GM10266 (cell line): ENCODE measurements around the gene RNF25.

ENCODE experiments used
- DNase-seq: peaks from one replicate; pipeline ENCODE4 v3.0.0; 2012; ENCODE audit errors: extremely low spot score
- TF ChIP-seq, protein P1 (sequence below): IDR thresholded peaks from 2 replicates; pipeline ENCODE4 v1.5.1; 2012; ENCODE audit warnings: mild to moderate bottlenecking, low read depth; ENCODE audit not compliant: control insufficient read depth, insufficient read depth; ENCODE audit errors: missing control alignments

Gene RNF25

DNA sequence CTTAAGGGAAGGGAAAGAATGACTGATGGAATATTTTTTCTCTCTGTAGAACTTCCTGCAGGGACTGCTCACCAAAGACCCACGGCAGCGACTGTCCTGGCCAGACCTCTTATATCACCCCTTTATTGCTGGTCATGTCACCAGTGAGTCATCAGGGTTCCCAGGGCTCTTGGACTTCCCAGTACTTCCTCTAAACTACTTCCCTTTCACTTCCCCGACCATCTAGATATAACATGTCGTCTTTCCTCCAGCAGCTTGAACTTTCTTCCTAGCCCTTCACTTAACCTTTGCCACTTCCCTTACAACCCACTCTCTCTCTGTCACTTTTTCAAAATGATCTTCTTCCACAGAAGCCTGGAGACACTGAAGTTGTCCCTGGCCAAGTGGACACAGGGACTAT, 7.3 kb upstream of the RNF25 start:
- DNase-seq, result no peak
- TF ChIP-seq, protein P1, sequence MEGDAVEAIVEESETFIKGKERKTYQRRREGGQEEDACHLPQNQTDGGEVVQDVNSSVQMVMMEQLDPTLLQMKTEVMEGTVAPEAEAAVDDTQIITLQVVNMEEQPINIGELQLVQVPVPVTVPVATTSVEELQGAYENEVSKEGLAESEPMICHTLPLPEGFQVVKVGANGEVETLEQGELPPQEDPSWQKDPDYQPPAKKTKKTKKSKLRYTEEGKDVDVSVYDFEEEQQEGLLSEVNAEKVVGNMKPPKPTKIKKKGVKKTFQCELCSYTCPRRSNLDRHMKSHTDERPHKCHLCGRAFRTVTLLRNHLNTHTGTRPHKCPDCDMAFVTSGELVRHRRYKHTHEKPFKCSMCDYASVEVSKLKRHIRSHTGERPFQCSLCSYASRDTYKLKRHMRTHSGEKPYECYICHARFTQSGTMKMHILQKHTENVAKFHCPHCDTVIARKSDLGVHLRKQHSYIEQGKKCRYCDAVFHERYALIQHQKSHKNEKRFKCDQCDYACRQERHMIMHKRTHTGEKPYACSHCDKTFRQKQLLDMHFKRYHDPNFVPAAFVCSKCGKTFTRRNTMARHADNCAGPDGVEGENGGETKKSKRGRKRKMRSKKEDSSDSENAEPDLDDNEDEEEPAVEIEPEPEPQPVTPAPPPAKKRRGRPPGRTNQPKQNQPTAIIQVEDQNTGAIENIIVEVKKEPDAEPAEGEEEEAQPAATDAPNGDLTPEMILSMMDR, result no peak

- TF ChIP-seq, protein P1, result no peak
- no peak for DNase-seq
These were observed 627 bp downstream of the RNF25 start for GRCh38 chr2:218671097-218671653.

GRCh38 chr2:218664653-218665052, 7.1 kb downstream of the RNF25 start:
- TF ChIP-seq, protein P1, result no peak
- DNase-seq, result no peak

DNA sequence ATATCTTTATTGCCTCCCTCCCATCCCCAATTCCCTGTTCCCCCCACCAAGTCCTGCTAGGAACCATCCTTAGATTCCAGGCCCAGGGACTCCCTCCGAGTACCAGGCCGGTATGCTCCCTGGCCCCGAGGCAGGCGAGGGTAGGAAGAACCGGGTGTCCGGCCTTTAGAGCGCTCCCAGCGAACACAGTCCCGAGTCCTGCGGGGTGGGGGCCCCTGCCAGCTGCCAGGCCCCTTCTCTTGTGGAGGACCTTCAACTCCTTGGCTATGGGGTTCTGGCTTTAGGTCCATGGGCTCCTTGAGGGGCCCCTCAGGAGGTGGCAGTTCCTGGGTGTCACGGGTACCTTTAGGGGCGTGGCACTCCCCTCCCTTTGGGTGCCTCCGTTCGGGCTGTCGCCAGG, 7.9 kb downstream of the RNF25 start:
- TF ChIP-seq, protein P1, result no peak
- no peak for DNase-seq

- TF ChIP-seq, protein P1, result no peak
- DNase-seq, result no peak
These were observed 9.0 kb downstream of the RNF25 start for GRCh38 chr2:218662827-218663226.

DNA sequence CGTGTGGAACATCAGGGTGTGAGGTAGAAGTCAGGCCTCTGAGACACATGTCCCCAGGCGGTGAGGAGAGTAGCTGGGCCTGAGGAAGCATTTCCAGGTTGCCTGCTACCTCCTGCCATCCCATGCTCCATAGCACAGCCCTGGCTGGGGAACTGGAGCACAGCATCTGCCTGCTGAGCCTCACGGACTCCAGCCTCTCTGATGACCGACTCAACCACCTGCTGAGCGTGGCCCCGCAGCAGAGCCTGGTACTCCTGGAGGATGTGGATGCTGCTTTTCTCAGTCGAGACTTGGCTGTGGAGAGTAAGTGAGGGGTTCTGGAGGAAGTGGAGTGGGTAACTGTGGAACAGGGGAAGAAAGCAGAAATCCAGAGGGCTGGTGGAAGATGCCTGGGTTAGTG, 9.4 kb downstream of the RNF25 start:
- TF ChIP-seq, protein P1, result no peak
- no peak for DNase-seq

DNA sequence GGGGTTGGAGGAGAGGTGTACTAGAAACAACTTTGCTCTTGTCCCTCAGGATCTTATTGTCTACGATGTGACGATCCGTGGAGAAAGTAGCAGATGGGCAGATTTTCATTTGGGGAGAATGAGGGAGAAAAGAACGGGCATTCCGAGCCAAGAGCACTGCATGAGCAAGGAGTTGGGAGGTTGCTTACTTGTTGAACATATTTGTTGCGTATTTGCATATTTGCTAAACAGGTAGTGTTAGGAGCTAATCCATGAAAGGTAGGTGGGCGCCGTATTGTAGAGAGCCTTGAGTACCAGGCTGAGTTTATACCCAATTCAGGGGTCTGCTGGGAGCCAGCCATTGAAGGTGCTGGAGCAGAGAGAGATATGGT, 11.8 kb downstream of the RNF25 start:
- no peak for DNase-seq
- TF ChIP-seq, protein P1, result no peak
